Ectodermal cell (in vitro differentiated cells): ENCODE measurements around the gene TIMM8B.
"Not testable (repeated sequence)": the region's sequence is repeated elsewhere in the genome, so short reads cannot be mapped to it uniquely, and the experiment has no call there.

ENCODE experiments used
- H3K27ac ChIP-seq: 2 replicates; pipeline ENCODE4 v1.7.0; 2013; ENCODE audit warnings: mild to moderate bottlenecking, low read depth, low read length; ENCODE audit not compliant: insufficient read depth, poor library complexity, severe bottlenecking
- H3K27me3 ChIP-seq: 2 replicates; pipeline ENCODE4 v1.7.0; 2013; ENCODE audit warnings: mild to moderate bottlenecking, low read length; ENCODE audit not compliant: insufficient read depth, control insufficient read depth, poor library complexity, severe bottlenecking
- H3K36me3 ChIP-seq: one replicate; pipeline ENCODE4 v1.7.0; 2013; ENCODE audit warnings: low read length; ENCODE audit not compliant: control insufficient read depth, insufficient read depth
- H3K4me1 ChIP-seq: one replicate; pipeline ENCODE4 v1.7.0; 2013; ENCODE audit warnings: low read length; ENCODE audit not compliant: control insufficient read depth, insufficient read depth
- H3K4me3 ChIP-seq: 2 replicates; pipeline ENCODE4 v1.7.0; 2013; ENCODE audit warnings: low read depth, low read length, control low read depth; ENCODE audit not compliant: insufficient read depth
- H3K9me3 ChIP-seq: 2 replicates; pipeline ENCODE4 v1.7.0; 2013; ENCODE audit warnings: mild to moderate bottlenecking, low read length, moderate library complexity; ENCODE audit not compliant: control insufficient read depth
- WGBS, 2 experiments: methylation state at CpG; one replicate each; pipeline ENCODE4 v1.1.7; 2013; ENCODE audit warnings: missing lambda C conversion rate in 2 of 2; 5-methylcytosine and 5-hydroxymethylcytosine counted together

The TIMM8B gene

DNA sequence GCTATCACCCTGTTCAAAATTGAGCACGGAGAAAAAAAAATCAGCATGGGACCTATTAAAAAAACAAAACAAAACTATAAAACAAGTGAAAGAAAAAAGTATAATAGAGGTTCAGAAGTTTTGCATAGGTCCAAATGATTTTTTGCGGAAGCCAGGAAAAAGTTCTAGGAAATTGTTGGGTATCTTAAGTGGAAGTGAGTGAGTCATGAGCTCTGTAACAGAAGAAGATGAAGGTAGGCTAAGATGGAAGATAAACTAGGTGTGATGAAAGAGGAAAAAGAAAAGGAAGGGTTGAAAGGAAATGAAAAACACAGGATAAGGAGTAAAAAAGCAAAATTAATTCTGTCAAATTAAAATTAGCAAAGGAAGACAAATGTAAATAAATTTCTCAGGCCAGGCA, 27.9 kb upstream of the TIMM8B start:
- Histone ChIP-seq H3K36me3 (no peaks in the 10 kb centered on the region), H3K27ac (no peak overlapping the region)

DNA sequence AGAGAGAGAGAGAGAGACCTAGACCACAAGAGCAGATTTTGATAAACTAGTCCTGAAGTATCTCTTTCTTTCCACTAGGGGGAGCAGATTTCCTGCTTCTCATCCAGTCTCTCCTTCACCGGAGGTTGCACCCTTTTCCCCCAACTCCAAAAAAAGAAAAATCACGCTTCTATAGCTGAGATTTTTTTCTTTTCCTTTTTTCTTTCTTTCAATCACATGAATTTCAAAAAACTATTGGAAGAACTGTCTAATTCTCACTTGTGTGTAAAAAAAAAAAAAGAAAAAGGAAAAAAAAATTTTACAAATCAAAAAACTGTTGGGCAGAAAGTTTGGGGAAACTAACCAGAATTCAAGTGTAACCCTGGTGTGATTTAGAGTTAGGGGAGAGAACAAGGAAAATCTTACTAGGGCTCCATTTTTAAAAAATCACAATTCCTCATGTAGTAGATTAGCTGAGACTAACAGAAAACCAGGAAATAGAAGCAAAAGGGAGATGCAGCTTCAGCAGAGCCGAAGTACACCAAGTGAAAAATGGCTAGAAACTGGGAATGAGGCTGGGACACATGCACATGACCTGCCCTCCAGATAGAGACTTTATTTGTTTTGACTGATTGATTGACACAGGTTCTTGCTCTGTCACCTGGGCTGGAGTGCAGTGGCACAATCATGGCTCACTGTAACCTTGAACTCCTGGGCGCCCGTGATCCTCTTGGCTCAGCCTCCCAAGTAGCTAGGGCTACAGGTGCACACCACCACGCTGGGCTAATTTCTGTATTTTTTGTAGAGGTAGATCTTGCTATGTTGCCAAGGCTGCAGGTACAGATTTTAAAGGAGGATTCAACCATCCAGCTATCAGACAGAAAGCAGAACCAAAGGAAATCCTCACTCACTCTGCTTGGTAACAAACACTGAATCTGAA, 27.2 kb upstream of the TIMM8B start:
- Histone ChIP-seq H3K36me3 (no peaks in the 10 kb centered on the region), H3K27ac (no peak overlapping the region), H3K9me3 (no peaks in the 10 kb centered on the region), H3K4me1 (no peaks in the 10 kb centered on the region), H3K4me3 (no peak overlapping the region), H3K27me3 (no peaks in the 10 kb centered on the region)
- 73 to 76% methylated on average over 6 of the region's 6 CpGs for WGBS, 2 experiments

More for the DNA sequence above, 27.9 kb upstream of the TIMM8B start:
- Histone ChIP-seq H3K4me3 (no peak overlapping the region), H3K9me3 (no peaks in the 10 kb centered on the region), H3K27me3 (no peaks in the 10 kb centered on the region), H3K4me1 (no peaks in the 10 kb centered on the region)
- 93 to 97% methylated on average over 1 to 2 of the region's 2 CpGs for WGBS, 2 experiments

DNA sequence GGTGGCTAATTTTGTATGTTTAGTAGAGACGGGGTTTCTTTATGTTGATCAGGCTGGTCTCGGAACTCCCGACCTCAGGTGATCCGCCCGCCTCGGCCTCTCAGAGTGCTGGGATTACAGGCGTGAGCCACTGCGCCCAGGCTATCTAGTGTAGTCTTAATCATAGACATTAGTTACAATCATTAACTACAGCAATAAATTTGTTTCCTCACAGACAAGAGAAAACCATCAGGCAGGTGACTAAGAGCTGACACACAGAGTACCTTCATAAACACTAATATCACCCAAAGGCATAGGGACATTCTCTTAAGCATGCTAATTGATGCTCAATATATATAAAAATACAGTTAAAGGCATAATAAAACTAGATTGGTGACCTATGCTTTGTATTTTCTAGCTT, 19.5 kb upstream of the TIMM8B start:
- Histone ChIP-seq H3K4me1 (no peaks in the 10 kb centered on the region), H3K36me3 (no peaks in the 10 kb centered on the region), H3K27me3 (no peaks in the 10 kb centered on the region), H3K9me3 (no peaks in the 10 kb centered on the region), H3K4me3 (no peak overlapping the region), H3K27ac (no peak overlapping the region)
- 93 to 96% methylated on average over 8 of the region's 8 CpGs for WGBS, 2 experiments

- H3K4me3 ChIP-seq = no peak overlapping the region
- no peaks in the 10 kb centered on the region for H3K27me3 ChIP-seq
- no peaks in the 10 kb centered on the region for H3K4me1 ChIP-seq
- no peak overlapping the region for H3K27ac ChIP-seq
- no peaks in the 10 kb centered on the region for H3K36me3 ChIP-seq
- 93 to 94% methylated on average over 6 of the region's 6 CpGs for WGBS, 2 experiments
- H3K9me3 ChIP-seq = no peaks in the 10 kb centered on the region
Measured at GRCh38 chr11:112103446-112103845, 16.9 kb upstream of the TIMM8B start.

GRCh38 chr11:112100462-112100861, 13.9 kb upstream of the TIMM8B start:
- WGBS, 2 experiments = 88 to 93% methylated on average over 2 of the region's 2 CpGs
- Histone ChIP-seq H3K4me3 (no peak overlapping the region), H3K27me3 (no peaks in the 10 kb centered on the region), H3K9me3 (no peaks in the 10 kb centered on the region), H3K27ac (no peak overlapping the region), H3K4me1 (no peaks in the 10 kb centered on the region), H3K36me3 (peaks cover 4% of the 10 kb centered on the region)

DNA sequence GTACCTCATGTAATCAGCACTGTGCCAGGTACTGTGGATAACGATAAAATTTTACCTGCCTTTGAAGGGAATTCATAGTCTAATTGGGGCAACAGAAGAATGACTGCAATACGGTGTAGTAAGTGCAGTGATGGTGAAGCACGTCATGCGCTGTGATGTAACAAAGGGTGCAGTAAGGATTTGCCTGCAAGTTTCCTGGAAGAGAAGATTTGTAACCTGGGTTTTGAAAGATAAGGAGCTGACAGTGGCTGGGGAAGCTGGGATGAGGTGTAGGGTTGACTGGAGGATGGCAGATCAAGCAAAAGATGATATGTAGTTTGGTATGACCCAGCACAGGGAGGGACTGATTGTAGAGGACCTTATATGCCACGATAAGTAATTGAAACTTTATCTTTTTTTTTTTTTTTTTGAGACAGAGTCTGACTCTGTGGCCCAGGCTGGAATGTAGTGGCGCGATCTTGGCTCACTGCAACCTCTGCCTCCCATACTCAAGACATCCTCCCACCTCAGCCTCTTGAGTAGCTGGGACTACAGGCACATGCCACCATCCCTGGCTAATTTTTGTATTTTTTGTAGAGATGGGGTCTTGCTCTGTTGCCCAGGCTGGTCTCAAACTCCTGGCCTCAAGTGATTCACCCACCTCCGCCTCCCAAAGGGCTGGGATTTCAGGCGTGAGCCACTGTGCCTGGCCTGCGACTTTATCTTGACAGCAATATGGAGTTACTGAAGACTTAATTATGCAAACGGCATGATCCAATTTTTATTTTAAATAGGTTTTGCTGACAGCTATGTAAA, 11.4 kb upstream of the TIMM8B start:
- 91 to 95% methylated on average over 11 of the region's 11 CpGs for WGBS, 2 experiments
- Histone ChIP-seq H3K27me3 (no peaks in the 10 kb centered on the region), H3K36me3 (peaks cover 13% of the 10 kb centered on the region), H3K9me3 (no peaks in the 10 kb centered on the region), H3K27ac (no peak overlapping the region), H3K4me1 (no peaks in the 10 kb centered on the region), H3K4me3 (no peak overlapping the region)

- H3K9me3 ChIP-seq = no peaks in the 10 kb centered on the region
- peaks cover 21% of the 10 kb centered on the region for H3K36me3 ChIP-seq
- no peak overlapping the region for H3K27ac ChIP-seq
- H3K4me1 ChIP-seq = no peaks in the 10 kb centered on the region
- H3K4me3 ChIP-seq = no peak overlapping the region
- no peaks in the 10 kb centered on the region for H3K27me3 ChIP-seq
Measured at GRCh38 chr11:112096194-112096593, 9.6 kb upstream of the TIMM8B start.

GRCh38 chr11:112095302-112095701, 8.7 kb upstream of the TIMM8B start:
- not testable (repeated sequence) for H3K4me1 ChIP-seq, H3K4me3 ChIP-seq, H3K9me3 ChIP-seq, H3K27me3 ChIP-seq, H3K27ac ChIP-seq
- whole genome bisulfite sequencing, 2 experiments = 92% methylated on average over 1 of the region's 2 CpGs; no CpG with 5 or more reads in 1 of the 2 experiments
- peaks cover 23% of the 10 kb centered on the region for H3K36me3 ChIP-seq

GRCh38 chr11:112087212-112087611, 656 bp upstream of the TIMM8B start:
- H3K9me3 ChIP-seq = no peaks in the 10 kb centered on the region
- H3K36me3 ChIP-seq = peaks cover 29% of the 10 kb centered on the region
- peak overlapping the region; percentile 99 for H3K4me3 ChIP-seq
- peaks cover 9% of the 10 kb centered on the region for H3K4me1 ChIP-seq
- 22 to 23% methylated on average over 10 of the region's 10 CpGs for WGBS, 2 experiments
- peak overlapping the region; percentile 19 for H3K27ac ChIP-seq
- no peaks in the 10 kb centered on the region for H3K27me3 ChIP-seq

GRCh38 chr11:112085822-112086421, 634 bp downstream of the TIMM8B start:
- Histone ChIP-seq H3K9me3 (no peaks in the 10 kb centered on the region), H3K4me3 (peak overlapping the region; percentile 99), H3K4me1 (peaks cover 9% of the 10 kb centered on the region), H3K27me3 (no peaks in the 10 kb centered on the region), H3K27ac (peak overlapping the region; percentile 19), H3K36me3 (peaks cover 25% of the 10 kb centered on the region)
- 5% methylated on average over 19 of the region's 19 CpGs for WGBS, 2 experiments
